HG02970 (cell line): ENCODE measurements around the gene CCDC154.
"Not testable (repeated sequence)": the region's sequence is repeated elsewhere in the genome, so short reads cannot be mapped to it uniquely, and the experiment has no call there.

Source experiments
- ATAC-seq: cut with Tn5 transposase; IDR thresholded peaks from one replicate; pipeline ENCODE4 v1.9.1; 2021; ENCODE audit warnings: mild to moderate bottlenecking, moderate library complexity, moderate number of reproducible peaks; ENCODE audit not compliant: unreplicated experiment, low FRiP score

The CCDC154 gene, protein sequence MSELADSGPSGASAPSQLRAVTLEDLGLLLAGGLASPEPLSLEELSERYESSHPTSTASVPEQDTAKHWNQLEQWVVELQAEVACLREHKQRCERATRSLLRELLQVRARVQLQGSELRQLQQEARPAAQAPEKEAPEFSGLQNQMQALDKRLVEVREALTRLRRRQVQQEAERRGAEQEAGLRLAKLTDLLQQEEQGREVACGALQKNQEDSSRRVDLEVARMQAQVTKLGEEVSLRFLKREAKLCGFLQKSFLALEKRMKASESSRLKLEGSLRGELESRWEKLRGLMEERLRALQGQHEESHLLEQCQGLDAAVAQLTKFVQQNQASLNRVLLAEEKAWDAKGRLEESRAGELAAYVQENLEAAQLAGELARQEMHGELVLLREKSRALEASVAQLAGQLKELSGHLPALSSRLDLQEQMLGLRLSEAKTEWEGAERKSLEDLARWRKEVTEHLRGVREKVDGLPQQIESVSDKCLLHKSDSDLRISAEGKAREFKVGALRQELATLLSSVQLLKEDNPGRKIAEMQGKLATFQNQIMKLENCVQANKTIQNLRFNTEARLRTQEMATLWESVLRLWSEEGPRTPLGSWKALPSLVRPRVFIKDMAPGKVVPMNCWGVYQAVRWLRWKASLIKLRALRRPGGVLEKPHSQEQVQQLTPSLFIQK

DNA sequence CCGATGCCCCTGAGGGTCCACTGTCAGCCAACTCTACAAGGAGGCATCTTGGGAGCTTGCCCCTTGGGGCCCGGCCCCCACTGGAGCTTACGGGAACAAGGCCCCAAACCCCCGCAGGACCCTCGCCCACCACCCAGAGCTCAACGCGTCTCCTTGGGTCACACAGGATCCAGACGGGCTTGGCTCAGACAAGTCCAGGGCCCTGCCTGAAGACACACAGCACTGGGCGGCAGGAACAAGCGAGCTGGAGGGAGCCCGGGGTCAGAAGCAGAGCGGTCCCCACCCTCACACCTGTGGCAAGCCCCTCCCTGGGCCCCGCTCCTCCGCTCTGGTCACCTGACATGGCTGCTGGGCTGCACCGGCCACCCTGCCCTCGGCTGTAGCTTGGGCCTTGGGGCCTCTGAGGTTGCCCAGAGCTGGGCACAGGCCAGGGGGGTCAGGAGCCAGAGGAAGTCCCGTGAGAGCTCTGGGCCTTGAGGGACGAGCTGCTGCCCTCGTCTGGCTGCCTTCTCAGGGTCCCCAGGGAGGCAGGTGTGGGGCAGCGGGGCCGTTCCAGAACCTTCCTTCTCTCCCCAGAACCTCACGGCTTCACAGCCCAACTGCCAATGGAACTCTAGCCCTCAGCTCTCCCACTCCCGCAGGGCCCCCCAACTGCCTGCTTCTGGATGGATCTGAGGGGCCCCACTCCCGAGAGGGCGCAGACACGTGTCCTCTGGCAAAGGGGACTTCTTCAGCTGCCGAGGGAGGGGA, at the start of gene CCDC154:
Gene CCDC154 (minus strand): TSS at position 577 of the 750 bp plus-strand sequence. CDS start 234 bp downstream, at position 343.
- no peak for ATAC-seq

DNA sequence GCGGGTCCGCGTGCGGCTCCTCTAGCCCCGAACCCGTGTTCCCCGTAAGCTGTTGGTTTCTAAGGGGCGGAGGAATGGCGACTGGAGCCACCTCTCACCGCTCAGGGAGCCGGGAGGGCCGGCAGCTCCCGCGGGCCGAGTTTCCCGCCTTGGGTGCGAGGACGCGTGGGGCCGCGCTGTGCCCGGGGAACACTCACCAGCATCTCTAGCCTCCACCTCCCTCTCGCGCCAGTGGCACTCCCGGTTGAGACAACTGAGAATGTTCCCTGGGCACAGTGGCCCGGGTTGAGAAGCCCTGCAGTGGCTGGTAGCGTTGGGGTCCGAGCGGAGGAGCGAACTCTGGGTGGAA, 49.4 kb upstream of the CCDC154 start:
- no peak for ATAC-seq

DNA sequence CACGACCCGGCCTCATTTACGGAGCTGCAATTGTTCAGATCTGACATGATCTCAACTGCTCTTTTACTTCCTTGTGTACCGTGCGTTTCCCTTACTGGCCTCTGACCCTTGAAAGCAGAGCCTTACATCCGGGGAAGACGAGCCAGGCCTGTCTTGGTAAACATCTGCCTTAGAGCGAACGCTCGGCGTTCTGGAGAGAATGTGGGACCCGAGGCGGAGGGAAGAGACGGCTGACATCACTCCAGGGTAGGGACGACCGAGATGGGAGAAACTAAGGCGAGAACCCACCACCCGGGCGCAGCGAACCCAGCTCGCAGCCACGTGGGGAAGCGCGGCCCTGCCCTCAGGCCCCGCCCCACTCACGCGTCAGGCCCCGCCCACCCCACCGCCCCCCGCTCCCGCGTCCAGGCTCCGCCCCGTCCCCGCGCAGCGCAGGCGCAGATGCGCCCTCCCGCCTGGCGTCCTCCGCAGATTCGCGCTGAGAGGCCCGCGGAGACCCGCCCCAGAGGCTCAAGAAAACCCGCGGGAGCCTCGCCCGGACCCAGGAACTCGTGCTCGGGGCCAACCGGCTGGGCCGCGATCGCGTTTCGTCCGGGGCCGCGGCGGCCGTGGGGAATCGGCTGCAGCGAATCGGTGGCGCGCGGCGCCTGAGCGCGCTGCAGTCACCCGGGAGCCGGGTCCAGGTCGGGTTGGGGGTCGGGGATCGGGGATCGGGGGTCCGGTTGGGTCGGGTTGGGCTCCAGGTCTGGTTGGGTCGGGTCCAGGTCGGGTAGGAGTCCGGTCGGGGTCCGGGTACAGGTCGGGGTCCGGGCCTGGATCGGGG, 48.8 kb upstream of the CCDC154 start, which contains the start of gene TELO2:
Gene TELO2 (plus strand): TSS at position 438 of the 823 bp plus-strand sequence. CDS start 922 bp downstream, outside the sequence.
- peak; percentile 64 for ATAC-seq

DNA sequence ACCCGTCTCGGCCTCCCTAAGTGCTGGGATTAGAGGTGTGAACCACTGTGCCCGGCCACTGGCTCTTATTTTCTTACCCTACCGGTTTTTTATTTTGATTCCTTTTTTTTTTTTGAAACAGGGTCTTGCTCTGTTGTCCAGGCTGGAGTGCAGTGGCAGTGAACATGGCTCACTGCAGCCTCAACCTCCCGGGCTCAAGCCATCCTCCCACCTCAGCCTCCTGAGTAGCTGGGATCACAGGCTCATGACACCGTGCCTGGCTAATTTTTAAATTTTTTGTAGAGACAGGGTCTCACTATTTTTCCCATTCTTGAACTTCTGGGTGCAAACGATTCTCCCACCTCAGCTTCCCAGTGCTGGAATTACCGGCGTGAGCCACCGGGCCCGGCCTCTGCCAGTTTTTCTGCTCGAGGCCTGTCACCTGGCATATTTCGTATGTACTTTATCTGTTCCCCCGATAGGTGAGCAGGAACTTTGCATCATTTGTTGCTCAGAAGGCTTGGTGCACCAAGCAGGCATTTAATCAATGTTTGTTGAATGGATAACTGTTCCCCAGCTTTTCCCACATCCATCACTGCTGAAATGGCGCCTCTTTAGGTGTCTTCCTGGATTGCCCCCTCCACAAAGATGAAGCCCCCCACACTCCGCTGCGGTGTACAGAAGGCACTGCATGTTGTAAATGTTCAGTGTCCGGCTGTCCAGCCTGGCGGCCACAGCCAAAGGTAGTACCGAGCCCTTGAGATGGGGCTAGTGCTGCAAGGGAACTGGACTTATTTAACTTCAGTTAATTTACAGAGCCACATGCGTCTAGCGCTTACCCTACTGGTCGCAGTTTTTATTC, 47.9 kb upstream of the CCDC154 start:
- no peak for ATAC-seq

DNA sequence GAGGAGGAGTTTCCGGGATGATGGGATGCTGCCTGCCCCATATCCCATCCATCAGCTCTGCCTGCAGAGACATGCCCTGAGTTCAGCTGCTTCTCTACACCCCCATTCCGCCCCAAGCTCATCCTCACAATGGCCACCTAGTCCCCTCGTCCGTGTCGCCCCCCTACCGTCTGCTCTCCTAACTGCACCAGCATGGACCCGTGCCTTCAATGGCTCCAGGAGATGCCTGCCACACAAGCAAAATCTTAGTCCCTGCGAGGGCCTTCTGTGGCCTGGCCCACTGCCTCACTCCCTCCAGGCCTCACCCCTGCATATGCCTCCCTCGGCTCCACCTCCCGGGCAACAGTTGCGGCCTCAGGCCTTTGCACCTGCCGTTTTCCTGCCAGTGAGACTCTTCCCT, 47.0 kb upstream of the CCDC154 start:
- ATAC-seq: no peak

DNA sequence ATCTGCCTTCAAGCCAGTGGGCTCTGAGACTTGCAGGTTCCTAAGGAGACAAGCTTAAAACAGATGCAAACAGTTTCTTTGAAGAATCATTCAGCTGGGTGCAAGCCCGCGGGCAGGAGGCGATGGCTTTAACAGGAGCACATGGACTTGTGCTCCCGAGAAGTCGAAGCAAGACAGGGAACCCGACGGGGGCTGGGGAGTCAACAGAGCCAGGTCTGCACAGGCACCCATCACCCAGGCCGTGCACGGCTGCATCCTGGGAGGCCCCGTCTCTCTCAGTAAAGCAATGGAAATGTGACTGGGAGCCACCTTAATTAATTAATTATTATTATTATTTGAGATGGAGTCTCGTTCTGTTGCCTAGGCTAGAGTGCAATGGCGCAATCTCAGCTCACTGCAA, 44.7 kb upstream of the CCDC154 start:
- no peak for ATAC-seq

DNA sequence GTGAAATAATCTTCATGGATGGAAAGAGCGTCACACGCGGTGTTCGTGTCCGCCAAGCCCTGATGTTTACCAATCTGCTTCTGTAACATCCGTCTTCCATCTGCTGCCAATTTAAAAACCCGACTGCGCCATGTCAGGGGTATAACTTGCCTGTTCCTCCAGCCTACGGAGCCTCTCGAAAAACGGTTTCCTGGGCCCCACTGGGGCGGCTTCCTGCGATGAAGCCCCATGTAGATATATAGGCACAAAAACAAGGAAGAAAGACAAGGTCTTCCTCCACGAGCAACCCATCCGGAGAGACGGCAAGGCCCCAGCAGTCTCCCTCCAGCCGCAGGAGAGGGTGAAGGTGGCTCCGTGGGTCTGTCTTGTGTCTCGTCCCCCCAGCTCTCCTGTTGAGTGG, 44.3 kb upstream of the CCDC154 start, which contains the start of gene PTX4:
Gene PTX4 (minus strand): TSS at position 326 of the 400 bp plus-strand sequence. CDS start 35 bp downstream, at position 291.
- ATAC-seq: no peak

DNA sequence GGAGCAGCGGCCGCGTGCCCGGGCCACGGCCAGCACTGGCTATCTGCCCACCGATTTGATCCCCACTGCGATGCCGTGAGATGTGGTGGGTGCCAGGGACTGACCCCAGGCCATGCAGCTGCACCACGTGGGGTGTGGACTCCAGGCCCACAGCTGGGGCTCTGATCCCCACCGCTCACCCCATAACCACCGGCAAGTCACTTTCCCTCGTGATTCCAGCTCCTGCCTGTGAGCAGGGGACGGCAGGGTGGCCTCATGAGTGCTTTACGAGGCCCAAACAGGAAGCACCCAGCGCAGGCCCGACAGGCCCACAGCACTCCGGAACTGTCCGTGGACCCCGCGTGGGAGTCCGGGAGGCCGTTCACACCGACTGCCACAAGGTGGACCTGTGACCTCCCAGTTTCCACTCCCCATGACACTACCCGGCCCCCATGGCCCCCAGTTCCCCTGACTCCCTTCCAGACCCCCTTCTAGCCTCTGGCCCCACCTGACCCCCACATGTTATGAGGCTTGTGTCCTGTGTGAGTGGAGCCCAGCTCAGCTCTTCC, 43.8 kb upstream of the CCDC154 start:
- ATAC-seq: no peak

DNA sequence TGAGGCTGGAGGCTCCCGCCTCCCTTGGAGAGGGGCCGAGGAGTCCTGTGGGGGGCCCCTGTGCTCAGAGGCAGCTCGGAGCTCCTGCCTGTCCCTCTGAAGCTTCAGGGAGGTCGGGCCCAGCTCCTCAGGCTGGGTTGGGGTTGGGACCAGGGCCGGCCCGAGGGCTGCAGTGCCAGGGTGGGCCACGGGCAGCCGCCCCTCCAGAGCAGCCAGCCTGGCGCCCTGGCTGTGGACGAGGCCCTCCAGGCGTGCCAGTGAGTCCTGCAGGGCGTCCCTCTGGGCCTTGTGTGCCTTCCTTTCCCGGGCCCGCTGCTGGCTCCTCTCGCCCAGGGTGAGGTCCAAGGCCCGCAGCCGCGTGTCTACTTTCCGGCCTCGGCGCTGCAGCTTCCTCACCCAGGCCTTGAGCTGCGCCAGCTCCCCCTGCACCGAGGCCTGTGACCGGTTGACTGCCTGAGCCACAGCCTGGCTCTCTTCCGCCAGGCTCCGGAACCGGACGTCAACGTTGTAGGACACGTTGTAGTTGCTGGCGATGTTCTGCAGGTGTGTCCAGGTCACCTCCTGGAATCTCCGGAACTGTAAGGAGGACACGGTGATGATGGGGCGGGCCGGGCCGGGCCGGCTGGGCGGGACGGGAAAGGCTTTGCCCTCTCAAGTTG, 43.2 kb upstream of the CCDC154 start:
- no peak for ATAC-seq

DNA sequence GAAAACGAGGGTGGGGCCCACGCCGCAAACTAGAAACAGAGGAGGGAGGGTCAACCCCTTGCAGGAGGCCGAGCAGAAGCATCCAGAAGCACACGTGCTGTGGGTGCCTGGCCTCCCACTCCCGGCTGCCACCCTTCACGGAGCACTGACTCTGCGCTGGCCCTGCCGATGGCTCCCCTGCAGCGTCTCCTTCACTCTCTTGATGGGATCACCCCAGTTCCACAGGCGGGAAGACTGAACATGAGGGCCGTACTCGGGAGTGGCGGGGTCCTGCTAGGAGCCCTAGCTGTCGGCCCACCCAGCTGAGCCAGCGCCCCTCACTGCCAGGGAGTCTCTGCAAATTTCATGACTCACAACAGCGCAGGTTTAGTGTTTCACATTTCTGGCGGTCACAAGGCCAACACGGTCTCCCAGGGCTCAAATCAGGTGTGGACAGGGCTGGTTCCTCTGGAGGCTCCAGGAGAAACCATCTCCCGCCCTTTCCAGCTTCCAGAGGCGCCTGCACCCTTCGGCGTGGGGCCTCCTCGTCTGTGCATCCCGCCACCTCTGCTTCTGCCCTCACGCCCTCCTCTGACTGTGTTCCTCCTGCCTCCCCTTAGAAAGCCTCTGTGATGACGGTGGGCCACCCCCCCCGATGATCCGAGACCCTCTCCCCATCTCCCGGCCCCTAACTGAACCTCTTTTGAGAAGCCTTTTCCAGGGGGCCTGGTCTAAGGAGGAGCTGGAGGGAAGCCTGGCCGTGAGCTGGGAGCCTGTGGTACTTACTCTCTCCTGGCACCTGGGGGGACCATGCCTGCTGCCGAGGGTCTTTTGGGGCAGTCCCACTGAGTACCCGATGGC, 42.4 kb upstream of the CCDC154 start:
- no peak for ATAC-seq

DNA sequence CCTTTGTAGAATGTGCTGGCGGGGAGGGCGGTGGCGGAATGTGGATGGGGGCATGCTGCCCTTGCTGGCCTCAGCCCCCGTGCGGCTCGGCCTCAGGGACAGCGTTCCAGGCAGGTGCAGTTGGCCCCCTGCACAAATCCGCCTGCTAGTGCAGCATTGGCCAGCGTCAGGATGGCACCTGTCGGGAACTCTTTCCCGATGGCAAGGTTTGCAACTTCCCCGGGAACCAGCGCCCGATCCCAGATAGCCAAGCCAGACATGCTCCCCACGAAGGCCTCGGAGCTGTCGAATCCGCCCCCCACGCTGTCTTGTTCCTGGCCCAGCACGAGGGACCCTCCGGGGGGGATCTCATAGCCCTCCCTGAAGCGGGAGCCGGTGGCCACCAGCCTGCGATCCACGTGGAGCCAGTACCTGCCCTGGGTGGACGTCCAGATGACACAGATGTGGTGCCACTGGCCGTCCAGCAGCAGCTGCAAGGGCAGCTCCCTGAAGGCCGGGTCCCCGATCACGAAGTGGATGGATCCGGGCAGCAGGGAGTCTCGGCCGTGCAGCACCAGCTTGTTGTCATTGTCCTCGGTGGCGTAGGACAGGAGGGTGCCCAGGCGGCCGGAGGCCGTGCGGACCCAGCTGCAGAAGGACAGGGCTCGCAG, 41.6 kb upstream of the CCDC154 start:
- ATAC-seq: no peak

DNA sequence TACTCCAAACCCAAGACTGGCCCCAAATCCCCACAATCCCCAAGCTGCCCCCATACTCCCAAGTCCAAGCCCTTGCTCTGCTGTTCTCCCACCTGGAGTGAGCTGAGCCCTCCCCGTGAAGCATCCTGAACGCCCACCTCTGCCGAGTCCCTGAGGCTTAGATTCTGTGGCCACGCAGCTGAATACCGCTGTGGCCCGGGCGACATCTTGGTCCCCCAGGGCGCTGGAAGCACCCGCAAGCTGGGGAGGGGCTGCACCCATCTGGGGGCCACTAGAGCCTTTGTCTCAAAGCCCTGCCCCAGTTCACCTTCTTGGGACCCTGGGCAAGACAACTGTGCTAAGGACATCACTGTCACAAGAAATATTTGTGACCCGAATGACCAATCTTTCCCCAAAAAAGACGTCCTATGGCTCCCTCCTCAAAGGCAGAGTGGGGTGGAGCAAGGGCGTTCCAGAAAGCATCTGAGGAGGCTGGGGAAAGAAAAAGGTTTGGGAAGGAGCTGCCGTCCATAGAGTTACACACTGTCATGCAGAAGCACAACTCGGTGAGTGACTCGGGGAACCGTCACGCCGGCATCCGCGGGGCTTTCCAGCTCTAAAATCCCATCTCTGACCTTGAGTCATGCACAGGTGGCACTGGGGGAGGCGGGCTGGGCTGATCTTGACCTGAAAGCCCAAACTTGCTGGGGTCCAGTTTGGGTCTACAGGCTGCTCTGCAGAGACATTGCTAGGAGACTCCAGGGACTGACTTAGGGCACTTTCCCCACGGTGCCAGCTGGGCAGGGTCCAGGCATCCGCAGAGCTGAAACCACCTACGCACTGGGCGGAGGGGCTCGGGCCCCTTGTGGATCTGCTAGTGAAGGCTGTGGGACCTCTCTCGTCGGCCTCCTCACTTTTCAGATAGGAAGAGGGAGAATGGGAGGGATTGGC, 37.8 kb upstream of the CCDC154 start:
- ATAC-seq: no peak

DNA sequence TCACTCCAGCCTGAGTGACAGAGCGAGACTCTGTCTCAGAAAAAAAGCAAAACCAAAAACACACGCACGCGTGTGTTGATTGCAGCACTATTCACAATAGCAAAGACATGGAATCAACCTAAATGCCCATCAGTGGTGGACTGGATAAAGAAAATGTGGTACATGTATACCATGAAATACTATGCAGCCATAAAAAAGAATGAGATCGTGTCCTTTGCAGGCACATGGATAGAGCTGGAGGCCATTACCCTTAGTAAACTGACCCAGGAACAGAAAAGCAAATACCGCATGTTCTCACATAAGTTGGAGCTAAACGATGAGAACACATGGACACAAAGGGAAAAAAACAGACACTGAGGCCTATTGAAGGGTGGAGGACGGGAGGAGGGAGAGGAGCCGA, 34.6 kb upstream of the CCDC154 start:
- ATAC-seq: not testable (repeated sequence)

DNA sequence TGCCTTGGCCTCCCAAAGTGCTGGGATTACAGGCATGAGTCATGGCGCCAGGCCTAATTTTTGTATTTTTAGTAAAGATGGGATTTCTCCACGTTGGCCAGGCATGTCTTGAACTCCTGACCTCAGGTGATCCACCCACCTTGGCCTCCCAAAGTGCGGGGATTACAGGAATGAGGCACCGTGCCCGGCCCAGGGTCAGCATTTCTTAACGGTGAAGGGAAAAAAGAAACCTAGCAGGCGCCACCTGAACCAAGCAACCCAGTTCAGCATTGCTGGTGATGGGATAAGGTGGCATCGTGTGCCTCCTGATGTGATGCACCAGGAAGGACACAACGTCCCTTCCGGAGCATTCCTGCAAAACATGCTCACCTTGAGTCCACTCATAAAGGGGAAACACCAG, 32.7 kb upstream of the CCDC154 start:
- ATAC-seq: no peak

DNA sequence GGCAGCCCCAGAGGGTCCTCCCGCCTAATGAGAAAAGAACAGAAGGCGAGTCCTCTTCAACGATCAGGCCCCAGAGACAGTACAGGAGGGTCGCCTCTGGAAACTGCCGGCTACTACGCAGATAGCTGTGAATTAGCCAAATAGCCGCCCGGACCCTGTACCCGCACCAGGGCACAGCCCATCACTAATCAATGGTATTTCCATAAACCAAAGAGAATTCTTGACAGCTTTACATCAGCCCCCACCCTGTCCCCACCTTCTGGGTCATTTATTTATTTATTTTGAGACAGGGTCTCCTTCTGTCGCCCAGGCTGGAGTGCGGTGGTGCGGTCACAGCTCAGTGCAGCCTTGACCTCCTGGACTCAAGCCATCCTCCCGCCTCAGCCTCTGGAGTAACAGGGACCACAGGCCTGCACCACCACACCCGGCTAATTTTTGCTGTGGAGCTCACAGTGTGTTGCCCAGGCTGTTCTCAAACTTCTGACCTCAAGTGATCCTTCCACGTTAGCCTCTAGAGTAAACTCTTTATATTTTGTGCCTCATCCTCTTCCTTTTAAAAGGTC, 31.3 kb upstream of the CCDC154 start:
- ATAC-seq: no peak
